GM12878 (cell line): ENCODE data around the gene PISD. TPM values are rescaled to one million over a fixed set of nuclear protein-coding genes. Genes with fewer than 3 reads are reported as not detected.

Experiments
- ATAC-seq: fragments of 200-7000 bp; cut with Tn5 transposase; 3 replicates; pipeline ENCODE4 v1.9.1; 2020; ENCODE audit warnings: mild to moderate bottlenecking, moderate library complexity
- BruUV-seq: library from RNA; stranded (reverse); fragments of 400-500 nt; replicated peaks from 2 replicates; lab custom pipeline; 2021; lab: Mats Ljungman, UMichigan
- CTCF ChIA-PET: fragments of 300-600 bp; sonication (Branson Sonifier 250); formaldehyde crosslinking; extraction: SDS; loops from one replicate; lab custom pipeline; 2021; ENCODE audit warnings: inconsistent platforms; lab: Yijun Ruan, JAX
- POLR2A ChIA-PET: fragments of 350-600 bp; formaldehyde crosslinking; extraction: SDS; loops from one replicate; lab custom pipeline; 2021; ENCODE audit warnings: inconsistent platforms; lab: Charles Lee
- RAD21 ChIA-PET: fragments of 300-600 bp; sonication (Branson Sonifier 250); formaldehyde crosslinking; loops from one replicate; lab custom pipeline; 2023; ENCODE audit warnings: antibody characterized with exemption; ENCODE audit not compliant: unreplicated experiment; lab: Charles Lee
- SMC1A ChIA-PET: fragments of 300-600 bp; sonication (Branson Sonifier 250); formaldehyde crosslinking; loops from one replicate; lab custom pipeline; 2023; ENCODE audit not compliant: unreplicated experiment, uncharacterized antibody; lab: Charles Lee
- DNase-seq: peaks from one replicate; pipeline ENCODE4 v3.0.0-alpha.2; 2011; ENCODE audit warnings: low read depth, low spot score
- FAIRE-seq: peaks from 3 replicates; lab custom pipeline; 2011; peaks lifted over from hg19 to GRCh38; lab: Jason Lieb, UNC
- H2AFZ ChIP-seq: 2 replicates; pipeline ENCODE4 v1.6.0; 2011; ENCODE audit warnings: low read depth, low read length, control low read depth; ENCODE audit not compliant: control insufficient read depth
- H3K27ac ChIP-seq: 2 replicates; pipeline ENCODE4 v1.5.1; 2011; ENCODE audit warnings: control low read depth; ENCODE audit not compliant: control insufficient read depth, insufficient read depth
- H3K27me3 ChIP-seq, 2 experiments: replicated peaks in 1 of 2; 2 replicates each; pipeline versions ENCODE4 v1.6.0 to v1.6.1; 2011; ENCODE audit warnings: low read length in 1 of 2; ENCODE audit not compliant: control insufficient read depth in 2 of 2, insufficient read depth in 2 of 2
- H3K36me3 ChIP-seq, 2 experiments: 2 replicates each; pipeline ENCODE4 v1.5.1; 2011; ENCODE audit warnings: low read length in 1 of 2; ENCODE audit not compliant: control insufficient read depth in 2 of 2, insufficient read depth in 2 of 2
- H3K4me1 ChIP-seq: 2 replicates; pipeline ENCODE4 v1.6.1; 2011; ENCODE audit warnings: mild to moderate bottlenecking, low read length, moderate library complexity, mixed read lengths; ENCODE audit not compliant: control insufficient read depth, insufficient read depth
- H3K4me2 ChIP-seq: 2 replicates; pipeline ENCODE4 v1.6.0; 2011; ENCODE audit warnings: control low read depth; ENCODE audit not compliant: control insufficient read depth, insufficient read depth
- H3K4me3 ChIP-seq: fragments of 200-600 bp; sonication (generic); 2 replicates; pipeline ENCODE4 v1.5.1; 2016
- H3K79me2 ChIP-seq: 2 replicates; pipeline ENCODE4 v1.6.0; 2011; ENCODE audit warnings: low read length; ENCODE audit not compliant: control insufficient read depth, insufficient read depth
- H3K9ac ChIP-seq: 2 replicates; pipeline ENCODE4 v1.8.0; 2011; ENCODE audit warnings: low read length, control low read depth, mixed read lengths; ENCODE audit not compliant: control insufficient read depth, insufficient read depth
- H3K9me3 ChIP-seq: replicated peaks from 3 replicates; pipeline ENCODE4 v1.5.1; 2011; ENCODE audit warnings: mild to moderate bottlenecking, low read length; ENCODE audit not compliant: control insufficient read depth, insufficient read depth
- H4K20me1 ChIP-seq: 2 replicates; pipeline ENCODE4 v1.6.0; 2011; ENCODE audit not compliant: control insufficient read depth, insufficient read depth
- ATF7 ChIP-seq: fragments of 450-650 bp; IDR thresholded peaks from 2 replicates; pipeline ENCODE4 v1.6.1; 2016; ENCODE audit warnings: low read depth, mild to moderate bottlenecking
- CBX5 ChIP-seq: sonication (generic); IDR thresholded peaks from 2 replicates; pipeline ENCODE4 v1.6.1; 2016; ENCODE audit warnings: low read depth, moderate library complexity, mild to moderate bottlenecking, inconsistent platforms
- CHD2 ChIP-seq: IDR thresholded peaks from 2 replicates; pipeline ENCODE4 v1.6.1; 2011; ENCODE audit warnings: low read depth, low read length, improper control_type of control experiment, borderline replicate concordance
- CREM ChIP-seq: IDR thresholded peaks from 2 replicates; pipeline ENCODE4 v1.6.1; 2014; ENCODE audit warnings: antibody characterized with exemption, low read depth
- HCFC1 ChIP-seq: fragments of 150-350 bp; IDR thresholded peaks from 2 replicates; pipeline ENCODE4 v1.6.1; 2014; ENCODE audit warnings: low read length
- POLR2AphosphoS2 ChIP-seq: IDR thresholded peaks from 2 replicates; pipeline ENCODE4 v1.6.1; 2011; ENCODE audit warnings: low read depth, mild to moderate bottlenecking, low read length, improper control_type of control experiment, moderate library complexity
- SIX5 ChIP-seq: IDR thresholded peaks from 2 replicates; pipeline ENCODE4 v1.6.1; 2011; ENCODE audit warnings: mild to moderate bottlenecking, low read depth, low read length, moderate library complexity; ENCODE audit not compliant: severe bottlenecking
- SMC3 ChIP-seq: IDR thresholded peaks from 2 replicates; pipeline ENCODE4 v1.6.1; 2011; ENCODE audit warnings: low read length, improper control_type of control experiment, borderline replicate concordance
- SP1 ChIP-seq: IDR thresholded peaks from one replicate; pipeline ENCODE4 v1.6.1; 2011; ENCODE audit warnings: low read depth, low read length
- TCF12 ChIP-seq: IDR thresholded peaks from 2 replicates; pipeline ENCODE4 v1.6.1; 2011; ENCODE audit warnings: low read depth, mild to moderate bottlenecking, low read length
- TCF3 ChIP-seq: IDR thresholded peaks from 2 replicates; pipeline ENCODE4 v1.6.1; 2012; ENCODE audit warnings: low read depth, mild to moderate bottlenecking, low read length, borderline replicate concordance; ENCODE audit not compliant: insufficient read depth
- TCF7 ChIP-seq: IDR thresholded peaks from 2 replicates; pipeline ENCODE4 v1.6.1; 2014; ENCODE audit warnings: antibody characterized with exemption, borderline replicate concordance
- WRNIP1 ChIP-seq: IDR thresholded peaks from 2 replicates; pipeline ENCODE4 v1.6.1; 2011; ENCODE audit warnings: low read depth, low read length, improper control_type of control experiment, borderline replicate concordance
- YY1 ChIP-seq: IDR thresholded peaks from 2 replicates; pipeline ENCODE4 v1.6.1; 2011; ENCODE audit warnings: low read depth, mild to moderate bottlenecking, low read length
- ZBED1 ChIP-seq: IDR thresholded peaks from 2 replicates; pipeline ENCODE4 v1.6.1; 2016; ENCODE audit warnings: borderline replicate concordance
- WGBS: methylation state at CpG from one replicate; pipeline ENCODE4 v1.1.6; 2016; ENCODE audit warnings: low lambda C conversion rate; ENCODE audit not compliant: insufficient replicate concordance, insufficient coverage; ENCODE audit errors: missing lambda C conversion rate; 5-methylcytosine and 5-hydroxymethylcytosine counted together
- in situ Hi-C: fragments of 300-500 bp; cut with MboI; formaldehyde crosslinking; loops from 9 replicates; pipeline ENCODE4 v1.14.3; 2018; ENCODE audit warnings: mixed read lengths
- intact Hi-C: fragments of 100-400 bp; cut with micrococcal nuclease; formaldehyde crosslinking; loops from one replicate; pipeline ENCODE4 v1.14.2; 2022; ENCODE audit not compliant: unreplicated experiment
- polyA plus RNA-seq, 11 experiments: library from polyadenylated mRNA; depleted of rRNA in 4 of 11; unstranded in 6 of 11; stranded (reverse) in 5 of 11; fragments of >200 nt; fragmentation: Nextera tagmentation in 4 of 11; fragmentation: Illumina TruSeq in 1 of 11; extraction: Ambion mirVana in 4 of 11; extraction: Trizol in 1 of 11; gene quantifications; 1 replicate in 1 of 11; 2 replicates in 10 of 11; pipeline versions ENCODE4 v1.2.1 to v1.2.3, GENCODE V29; 2011 to 2016; ENCODE audit warnings: inconsistent platforms in 2 of 11, missing spikeins in 2 of 11, low read depth in 1 of 11
- total RNA-seq, 4 experiments: library from RNA; depleted of rRNA in 3 of 4; stranded (reverse); fragments of >200 nt in 3 of 4; fragmentation: Illumina TruSeq in 1 of 4; extraction: Trizol in 1 of 4; gene quantifications; 2 replicates each; pipeline versions ENCODE4 v1.2.1 to v1.2.3, GENCODE V29; 2013 to 2021
- TF ChIP-seq, protein P1 (sequence below): fragments of 450-650 bp; IDR thresholded peaks from 2 replicates; pipeline ENCODE4 v1.6.1; 2017; ENCODE audit warnings: borderline replicate concordance

Gene PISD
- total and polyA plus RNA-seq, 10 of the 15 experiments (the other 5 are each of a cell fraction or from before 2014, with no cell fraction given): 25.8 to 62.7 (median 45.8) TPM

DNA sequence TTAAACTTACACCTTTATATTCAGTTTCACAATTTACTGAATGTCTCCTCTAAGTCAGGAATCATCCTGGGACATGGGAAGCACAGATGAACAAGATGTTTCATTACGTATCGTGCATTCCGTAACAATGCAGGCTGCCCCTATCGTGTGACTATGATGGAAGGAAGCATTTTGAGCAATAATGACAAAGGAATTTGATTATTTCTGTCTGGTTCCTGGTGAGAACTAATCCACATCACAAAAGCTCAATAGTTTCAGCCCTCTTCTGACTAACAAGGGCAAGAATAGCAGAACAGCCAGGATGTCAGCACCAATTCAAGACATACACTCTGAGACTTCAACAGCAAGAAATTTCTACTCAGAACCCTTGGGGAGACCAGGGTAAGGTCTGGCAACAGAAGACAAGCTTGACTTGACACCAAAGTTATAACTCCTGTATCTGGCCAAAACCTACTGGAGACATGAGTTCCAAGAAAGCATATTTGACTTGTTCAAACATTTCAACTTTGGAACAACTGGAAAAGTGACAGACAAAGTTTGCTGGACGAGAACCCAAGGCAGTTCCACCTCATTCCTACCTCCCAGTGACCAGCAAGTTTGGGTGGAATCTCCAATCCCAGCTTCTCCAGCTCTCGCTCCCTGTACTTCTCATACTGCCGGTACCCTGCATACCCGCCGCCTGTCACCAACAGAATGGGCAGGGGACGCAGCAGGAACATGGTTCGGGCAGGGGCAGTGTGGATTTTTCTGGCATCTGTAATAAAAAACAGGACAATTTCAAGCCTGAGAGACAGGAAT is 14.3 kb downstream of the PISD start:
- H3K4me2 ChIP-seq: no peak overlapping the region
- POLR2A ChIA-PET: interaction anchor here (0.7 to 2.3 kb wide), 4 partner anchors 10 to 127 kb away, joined by 3 to 9 read pairs (median 5); no protein-coding TSS in a partner anchor
- intact Hi-C loops: no loop called here

More for the DNA sequence above, 14.3 kb downstream of the PISD start:
- in situ Hi-C loops: no loop called here
- Histone ChIP-seq H3K9ac (no peak overlapping the region), H3K79me2 (peaks cover 30% of the 10 kb centered on the region), H3K4me3 (no peak overlapping the region), H3K36me3 (peaks cover 1 to 12% of the 10 kb centered on the region in 2 experiments; a peak in 3 of 4 replicates), H2AFZ (no peak overlapping the region), H3K27me3 (no peaks in the 10 kb centered on the region)
- no peak for DNase-seq
- WGBS: 88% methylated on average over 11 of the region's 11 CpGs
- CTCF ChIA-PET: interaction anchor here (1.2 to 1.8 kb wide), 5 partner anchors 10 to 618 kb away, joined by 3 to 6 read pairs (median 4); no protein-coding TSS in a partner anchor
- TF ChIP-seq, protein P1, sequence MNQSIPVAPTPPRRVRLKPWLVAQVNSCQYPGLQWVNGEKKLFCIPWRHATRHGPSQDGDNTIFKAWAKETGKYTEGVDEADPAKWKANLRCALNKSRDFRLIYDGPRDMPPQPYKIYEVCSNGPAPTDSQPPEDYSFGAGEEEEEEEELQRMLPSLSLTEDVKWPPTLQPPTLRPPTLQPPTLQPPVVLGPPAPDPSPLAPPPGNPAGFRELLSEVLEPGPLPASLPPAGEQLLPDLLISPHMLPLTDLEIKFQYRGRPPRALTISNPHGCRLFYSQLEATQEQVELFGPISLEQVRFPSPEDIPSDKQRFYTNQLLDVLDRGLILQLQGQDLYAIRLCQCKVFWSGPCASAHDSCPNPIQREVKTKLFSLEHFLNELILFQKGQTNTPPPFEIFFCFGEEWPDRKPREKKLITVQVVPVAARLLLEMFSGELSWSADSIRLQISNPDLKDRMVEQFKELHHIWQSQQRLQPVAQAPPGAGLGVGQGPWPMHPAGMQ: no peak
- TF ChIP-seq CHD2 (no peak), POLR2AphosphoS2 (no peak), TCF7 (no peak), WRNIP1 (no peak), CREM (no peak), SMC3 (no peak), CBX5 (no peak), SIX5 (no peak), TCF12 (no peak), ZBED1 (no peak), TCF3 (no peak), HCFC1 (no peak), YY1 (no peak), ATF7 (no peak), SP1 (no peak)
- TF ChIP-seq, all 136 proteins: peak for 0
- BruUV-seq: no TSS peak
- Histone ChIP-seq H4K20me1 (no peaks in the 10 kb centered on the region), H3K4me1 (peaks cover 36% of the 10 kb centered on the region), H3K27ac (peak overlapping the region; percentile 75; the same call in 1 of the 2 replicates), H3K9me3 (no peaks in the 10 kb centered on the region)
- FAIRE-seq: no peak
- ATAC-seq: no peak
- ChIA-PET SMC1A (interaction anchor here (1.9 to 2.2 kb wide), 3 partner anchors 10 to 14 kb away, joined by 5 to 12 read pairs (median 10); partner anchors contain the start of gene PISD), RAD21 (interaction anchor here (0.6 to 1.6 kb wide), 3 partner anchors 14 to 18 kb away, joined by 3 to 8 read pairs (median 3); partner anchors contain the start of gene PISD)
